AG04450 (cell line): Measurements from ENCODE around the gene LGR6. TPM values are rescaled to one million over a fixed set of nuclear protein-coding genes. Genes with fewer than 3 reads are reported as not detected.
A peak's percentile ranks its signal among the peaks of the same experiment; 100 is the strongest.

Experiments
- CTCF ChIA-PET: fragments of 300-600, 350-600 bp; formaldehyde crosslinking; extraction: SDS; loops from one replicate; lab custom pipeline; 2022; ENCODE audit warnings: antibody characterized with exemption, inconsistent platforms; lab: Charles Lee
- POLR2A ChIA-PET: fragments of 350-600 bp; formaldehyde crosslinking; extraction: SDS; loops from one replicate; lab custom pipeline; 2021; ENCODE audit warnings: antibody characterized with exemption, inconsistent platforms; lab: Yijun Ruan, JAX
- DNase-seq: peaks from one replicate; pipeline ENCODE4 v3.0.0-alpha.2; 2011; ENCODE audit warnings: low read depth, low spot score
- H3K27ac ChIP-seq: one replicate; pipeline ENCODE4 v1.5.1; 2012; ENCODE audit warnings: low read depth, low read length, control low read depth
- H3K27me3 ChIP-seq: one replicate; pipeline ENCODE4 v1.6.0; 2012; ENCODE audit warnings: low read length; ENCODE audit not compliant: control insufficient read depth, insufficient read depth
- H3K4me3 ChIP-seq: 2 replicates; pipeline ENCODE4 v1.5.1; 2011; ENCODE audit warnings: mild to moderate bottlenecking, low read depth, low read length, control low read depth
- H3K9me3 ChIP-seq: 2 replicates; pipeline ENCODE4 v1.5.1; 2012; ENCODE audit warnings: low read length; ENCODE audit not compliant: control insufficient read depth, insufficient read depth
- polyA plus RNA-seq: library from polyadenylated mRNA; depleted of rRNA; stranded (reverse); fragments of >200 nt; gene quantifications from 2 replicates; pipeline ENCODE4 v1.2.3, GENCODE V29; 2011
- TF ChIP-seq, protein P1 (sequence below): IDR thresholded peaks from 2 replicates; pipeline ENCODE4 v1.5.1; 2011; ENCODE audit warnings: low read depth, low read length, control low read depth, inconsistent platforms

LGR6 gene
- polyA plus RNA-seq, 1 experiment = not detected

DNA sequence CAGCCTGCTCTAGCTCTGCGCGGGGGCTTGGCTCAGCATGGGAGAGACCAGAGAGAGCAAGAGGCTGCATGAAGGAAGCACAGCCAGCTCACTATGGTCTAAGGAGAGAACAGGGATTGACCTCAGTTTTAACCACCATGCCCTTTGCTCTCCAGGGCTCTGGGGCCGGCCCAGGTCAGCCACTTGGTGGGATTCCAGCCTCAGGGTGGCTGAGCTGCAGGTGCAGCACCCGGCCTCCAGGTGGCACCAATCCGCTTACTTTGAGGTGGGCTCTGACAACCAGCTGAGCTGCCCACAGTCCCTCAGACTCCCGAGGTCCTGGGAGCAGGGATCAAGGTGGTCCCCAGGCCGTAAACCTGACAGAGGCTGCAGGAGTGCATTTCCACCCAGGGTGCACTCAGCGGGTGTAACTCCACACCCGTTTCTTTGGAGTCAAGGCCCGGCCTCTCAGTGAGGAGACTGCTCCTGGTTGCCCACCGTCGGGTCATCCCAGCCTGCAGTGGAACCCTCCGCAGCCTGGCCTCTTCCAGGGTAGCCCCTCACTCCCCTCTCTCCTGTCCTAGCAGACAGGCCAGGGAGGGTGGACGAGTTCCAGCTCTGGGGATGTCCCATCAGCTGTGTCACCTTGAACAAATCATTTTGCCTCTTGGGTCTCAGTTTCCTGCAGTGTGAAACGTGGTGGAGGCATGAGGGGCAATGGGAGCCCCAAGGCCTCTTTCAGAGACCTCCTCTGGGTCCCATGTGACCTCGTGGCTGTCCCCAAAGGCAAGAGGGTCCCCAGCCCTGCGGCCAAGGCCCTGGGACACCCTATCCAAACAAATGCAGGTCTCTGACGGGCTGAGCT, 607 bp upstream of the LGR6 start:
- no peak for DNase-seq

DNA sequence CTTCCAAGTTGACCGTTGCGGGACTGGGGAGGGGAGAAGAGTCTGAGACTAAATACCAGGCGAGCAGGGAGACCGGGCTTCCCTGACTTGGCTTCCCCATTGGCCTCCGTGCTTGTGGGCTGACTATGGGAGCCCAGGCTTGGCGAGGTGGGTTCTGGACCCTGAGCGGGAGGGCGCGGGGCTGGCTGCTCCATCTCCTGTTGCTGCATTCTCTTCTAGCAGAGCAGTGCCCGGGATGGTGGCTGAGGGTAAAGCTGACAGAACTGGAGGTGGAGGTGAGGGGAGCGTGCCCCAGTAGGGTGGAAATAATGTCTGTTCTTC, 689 bp downstream of the LGR6 start:
- Histone ChIP-seq H3K9me3 (no peaks in the 10 kb centered on the region), H3K27ac (no peak overlapping the region), H3K4me3 (no peak overlapping the region), H3K27me3 (peaks cover 52% of the 10 kb centered on the region)
- ChIA-PET POLR2A (no interaction called here), CTCF (interaction anchor here (0.6 to 2.9 kb wide), 7 partner anchors 45 to 525 kb away, joined by 3 to 45 read pairs (median 5); no protein-coding TSS in a partner anchor)
- TF ChIP-seq, protein P1, sequence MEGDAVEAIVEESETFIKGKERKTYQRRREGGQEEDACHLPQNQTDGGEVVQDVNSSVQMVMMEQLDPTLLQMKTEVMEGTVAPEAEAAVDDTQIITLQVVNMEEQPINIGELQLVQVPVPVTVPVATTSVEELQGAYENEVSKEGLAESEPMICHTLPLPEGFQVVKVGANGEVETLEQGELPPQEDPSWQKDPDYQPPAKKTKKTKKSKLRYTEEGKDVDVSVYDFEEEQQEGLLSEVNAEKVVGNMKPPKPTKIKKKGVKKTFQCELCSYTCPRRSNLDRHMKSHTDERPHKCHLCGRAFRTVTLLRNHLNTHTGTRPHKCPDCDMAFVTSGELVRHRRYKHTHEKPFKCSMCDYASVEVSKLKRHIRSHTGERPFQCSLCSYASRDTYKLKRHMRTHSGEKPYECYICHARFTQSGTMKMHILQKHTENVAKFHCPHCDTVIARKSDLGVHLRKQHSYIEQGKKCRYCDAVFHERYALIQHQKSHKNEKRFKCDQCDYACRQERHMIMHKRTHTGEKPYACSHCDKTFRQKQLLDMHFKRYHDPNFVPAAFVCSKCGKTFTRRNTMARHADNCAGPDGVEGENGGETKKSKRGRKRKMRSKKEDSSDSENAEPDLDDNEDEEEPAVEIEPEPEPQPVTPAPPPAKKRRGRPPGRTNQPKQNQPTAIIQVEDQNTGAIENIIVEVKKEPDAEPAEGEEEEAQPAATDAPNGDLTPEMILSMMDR = no peak
- no peak for DNase-seq

More for the DNA sequence above, 607 bp upstream of the LGR6 start:
- H3K9me3 ChIP-seq = no peaks in the 10 kb centered on the region
- TF ChIP-seq, protein P1 = peak; percentile 85
- ChIA-PET CTCF (interaction anchor here (0.5 to 2.9 kb wide), 28 partner anchors 14 to 693 kb away, joined by 3 to 45 read pairs (median 4); no protein-coding TSS in a partner anchor), POLR2A (interaction anchor here (0.6 kb wide), 1 partner anchor 27 kb away, joined by 3 read pairs; no protein-coding TSS in a partner anchor)
- H3K27ac ChIP-seq = no peak overlapping the region
- H3K27me3 ChIP-seq = peaks cover 50% of the 10 kb centered on the region
- no peak overlapping the region for H3K4me3 ChIP-seq

DNA sequence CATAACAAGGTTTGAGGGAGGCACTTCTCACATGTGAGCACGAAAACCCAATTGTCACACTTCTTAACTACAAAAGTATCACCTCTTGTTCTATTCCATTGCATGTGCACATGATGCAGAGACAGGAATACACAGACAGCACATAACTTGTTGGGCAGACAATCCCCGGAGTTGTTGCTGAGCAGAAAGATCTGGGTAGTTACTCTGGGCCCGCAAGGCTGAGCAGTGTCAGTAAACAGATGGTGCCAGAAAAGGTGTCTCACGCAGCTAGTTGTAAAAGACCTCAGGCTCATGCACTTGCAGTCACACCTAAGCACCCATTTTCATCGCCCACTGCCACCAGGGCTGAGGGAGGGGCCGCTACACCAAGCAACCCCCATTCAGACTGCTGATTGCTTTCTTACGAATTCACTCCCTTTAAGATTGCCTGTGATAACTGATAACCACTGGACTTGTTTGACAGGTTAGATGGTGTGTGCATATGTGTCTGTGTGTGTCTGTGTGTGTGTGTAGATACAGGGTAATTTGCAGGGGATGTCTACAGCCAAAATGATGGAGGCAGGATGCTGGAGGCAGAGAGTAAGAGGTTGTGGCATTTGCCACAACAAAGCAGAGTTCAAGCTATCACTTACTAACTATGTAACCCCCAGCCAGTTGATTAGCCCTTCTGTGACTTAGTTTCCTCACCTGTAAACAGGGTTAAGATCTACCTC, 4.2 kb downstream of the LGR6 start:
- TF ChIP-seq, protein P1 = no peak
- CTCF ChIA-PET = interaction anchor here (0.9 kb wide), 1 partner anchor 118 kb away, joined by 3 read pairs; no protein-coding TSS in a partner anchor
- Histone ChIP-seq H3K27ac (no peak overlapping the region), H3K9me3 (no peaks in the 10 kb centered on the region), H3K4me3 (no peak overlapping the region), H3K27me3 (peaks cover 64% of the 10 kb centered on the region)
- no peak for DNase-seq
- POLR2A ChIA-PET = interaction anchor here (0.6 kb wide), 1 partner anchor 459 kb away, joined by 6 read pairs; no protein-coding TSS in a partner anchor

DNA sequence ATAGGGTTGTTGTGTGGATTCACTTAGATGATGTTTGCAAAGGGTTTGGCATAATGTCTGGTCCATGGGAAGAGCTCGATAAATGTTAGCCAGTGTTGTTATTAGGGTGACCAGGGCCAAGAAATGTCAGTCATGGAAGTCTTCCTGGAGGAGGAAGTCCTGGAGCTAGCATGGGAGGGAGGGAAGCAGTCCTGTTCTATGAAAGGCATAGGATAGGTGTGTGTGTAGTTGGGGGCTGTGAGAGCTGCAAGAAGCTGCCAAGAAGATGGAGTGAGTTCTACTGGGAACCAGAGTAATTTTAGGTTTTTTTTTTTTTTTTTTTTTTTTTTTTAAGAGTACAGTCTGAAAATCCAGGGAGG, 4.7 kb downstream of the LGR6 start:
- Histone ChIP-seq H3K9me3 (no peaks in the 10 kb centered on the region), H3K4me3 (no peak overlapping the region), H3K27ac (no peak overlapping the region), H3K27me3 (peaks cover 63% of the 10 kb centered on the region)
- ChIA-PET POLR2A (interaction anchor here (0.6 kb wide), 1 partner anchor 459 kb away, joined by 6 read pairs; no protein-coding TSS in a partner anchor), CTCF (interaction anchor here (0.6 to 0.9 kb wide), 2 partner anchors 98 to 117 kb away, joined by 3 read pairs; no protein-coding TSS in a partner anchor)
- TF ChIP-seq, protein P1 = no peak
- no peak for DNase-seq
